HepG2 (cell line): Measurements from ENCODE around the gene OR10R2. TPM values are rescaled to one million over a fixed set of nuclear protein-coding genes. Genes with fewer than 3 reads are reported as not detected.

Experiments
- ATAC-seq: fragments of 200-7000 bp; cut with Tn5 transposase; 3 replicates; pipeline ENCODE4 v1.9.1; 2020; ENCODE audit warnings: mild to moderate bottlenecking, moderate library complexity
- BruUV-seq: library from RNA; stranded (reverse); fragments of 400-500 nt; replicated peaks from 2 replicates; lab custom pipeline; 2021; lab: Mats Ljungman, UMichigan
- CTCF ChIA-PET: fragments of 300-600 bp; formaldehyde crosslinking; extraction: SDS; loops from one replicate; lab custom pipeline; 2021; ENCODE audit warnings: low total read pairs, inconsistent platforms, low intra/inter-chr PET ratio; lab: Yijun Ruan, JAX
- POLR2A ChIA-PET: fragments of 350-600 bp; sonication (Branson Sonifier 250); formaldehyde crosslinking; loops from one replicate; lab custom pipeline; 2020; ENCODE audit warnings: antibody characterized with exemption, inconsistent platforms; lab: Yijun Ruan, JAX
- DNase-seq: peaks from one replicate; pipeline ENCODE4 v3.0.0-alpha.2; 2015; ENCODE audit warnings: low spot score
- FAIRE-seq: peaks from 3 replicates; lab custom pipeline; 2011; peaks lifted over from hg19 to GRCh38; lab: Jason Lieb, UNC
- H2AFZ ChIP-seq: one replicate; pipeline ENCODE4 v1.6.1; 2011; ENCODE audit warnings: low read length, inconsistent platforms
- H3K27ac ChIP-seq: fragments of 300-600 bp; 3 replicates; pipeline ENCODE4 v1.8.0; 2011; ENCODE audit warnings: mixed run types, mild to moderate bottlenecking, mixed read lengths, low read length, inconsistent platforms; ENCODE audit not compliant: insufficient read depth; ENCODE audit errors: extremely low read length
- H3K27me3 ChIP-seq, 2 experiments: fragments of 200-600 bp in 1 of 2; 2 replicates in 1 of 2; 3 replicates in 1 of 2; pipeline versions ENCODE4 v1.6.0 to v1.8.0; 2011; ENCODE audit warnings: low read length in 2 of 2, mild to moderate bottlenecking in 2 of 2, moderate library complexity in 2 of 2, inconsistent platforms in 1 of 2; ENCODE audit not compliant: insufficient read depth in 2 of 2, control insufficient read depth in 1 of 2
- H3K36me3 ChIP-seq, 2 experiments: fragments of 200-600 bp in 1 of 2; replicated peaks in 1 of 2; 2 replicates in 1 of 2; 3 replicates in 1 of 2; pipeline versions ENCODE4 v1.5.1 to v1.8.0; 2011; ENCODE audit warnings: low read length in 2 of 2, inconsistent platforms in 1 of 2; ENCODE audit not compliant: insufficient read depth in 2 of 2, control insufficient read depth in 1 of 2
- H3K4me1 ChIP-seq: 2 replicates; pipeline ENCODE4 v1.5.1; 2012; ENCODE audit warnings: low read length, inconsistent platforms; ENCODE audit not compliant: insufficient read depth
- H3K4me2 ChIP-seq: 2 replicates; pipeline ENCODE4 v1.6.0; 2011; ENCODE audit warnings: low read depth, low read length, inconsistent platforms
- H3K4me3 ChIP-seq, 3 experiments: fragments of 200-600 bp in 1 of 3; sonication (generic), shearing (Covaris generic) in 1 of 3; replicated peaks in 1 of 3; 2 replicates each; pipeline ENCODE4 v1.5.1; 2011 to 2016; ENCODE audit warnings: low read length in 3 of 3, inconsistent platforms in 2 of 3, low read depth in 2 of 3, mild to moderate bottlenecking in 2 of 3, control low read depth in 1 of 3, mixed read lengths in 1 of 3; ENCODE audit not compliant: insufficient read depth in 1 of 3
- H3K79me2 ChIP-seq: one replicate; pipeline ENCODE4 v1.6.1; 2011; ENCODE audit warnings: low read length, inconsistent platforms; ENCODE audit not compliant: insufficient read depth
- H3K9ac ChIP-seq: 2 replicates; pipeline ENCODE4 v1.6.0; 2011; ENCODE audit warnings: mild to moderate bottlenecking, low read depth, low read length, inconsistent platforms; ENCODE audit not compliant: insufficient read depth
- H3K9me3 ChIP-seq: 2 replicates; pipeline ENCODE4 v1.5.1; 2012; ENCODE audit warnings: mild to moderate bottlenecking, low read length
- H4K20me1 ChIP-seq: 2 replicates; pipeline ENCODE4 v1.6.0; 2011; ENCODE audit warnings: inconsistent platforms, mild to moderate bottlenecking, low read length, moderate library complexity; ENCODE audit not compliant: insufficient read depth
- FOXP4 ChIP-seq: sonication (generic); formaldehyde crosslinking; IDR thresholded peaks from 2 replicates; pipeline ENCODE4 v1.4.0; 2020; ENCODE audit warnings: missing genetic modification reagents
- HMG20B ChIP-seq: conservative IDR thresholded peaks from 2 replicates; pipeline ENCODE4 v1.6.1; 2016; ENCODE audit warnings: missing genetic modification reagents, missing compliant biosample characterization
- KLF11 ChIP-seq: IDR thresholded peaks from 2 replicates; pipeline ENCODE4 v1.6.1; 2016; ENCODE audit warnings: missing compliant biosample characterization
- NR2F2 ChIP-seq: IDR thresholded peaks from 2 replicates; pipeline ENCODE4 v1.6.1; 2012; ENCODE audit warnings: low read depth, inconsistent platforms, borderline replicate concordance
- PRDM4 ChIP-seq: sonication (generic); formaldehyde crosslinking; IDR thresholded peaks from 2 replicates; pipeline ENCODE4 v1.9.0; 2021; ENCODE audit warnings: missing genetic modification reagents, borderline replicate concordance
- RNF2 ChIP-seq: fragments of 450-650 bp; conservative IDR thresholded peaks from 2 replicates; pipeline ENCODE4 v1.6.1; 2016; ENCODE audit warnings: low read depth
- SP4 ChIP-seq: sonication (generic); formaldehyde crosslinking; IDR thresholded peaks from 2 replicates; pipeline ENCODE4 v1.8.1; 2023; ENCODE audit warnings: mild to moderate bottlenecking, missing genetic modification reagents
- ZNF407 ChIP-seq: sonication (generic); formaldehyde crosslinking; IDR thresholded peaks from one replicate; pipeline ENCODE4 v1.5.1; 2020; ENCODE audit warnings: mild to moderate bottlenecking, missing genetic modification reagents; ENCODE audit errors: not compliant biosample characterization
- ZNF468 ChIP-seq: sonication (generic); formaldehyde crosslinking; IDR thresholded peaks from 2 replicates; pipeline ENCODE4 v1.8.0; 2022; ENCODE audit warnings: mild to moderate bottlenecking, moderate library complexity, missing genetic modification reagents
- ZNF576 ChIP-seq: sonication (generic); formaldehyde crosslinking; IDR thresholded peaks from 2 replicates; pipeline ENCODE4 v1.4.0; 2020; ENCODE audit warnings: mild to moderate bottlenecking, missing genetic modification reagents
- ZNF678 ChIP-seq: sonication (generic); formaldehyde crosslinking; IDR thresholded peaks from 2 replicates; pipeline ENCODE4 v1.4.0; 2020; ENCODE audit warnings: mild to moderate bottlenecking, missing genetic modification reagents
- WGBS: methylation state at CpG from one replicate; pipeline ENCODE4 v1.1.6; 2017; ENCODE audit warnings: low lambda C conversion rate; 5-methylcytosine and 5-hydroxymethylcytosine counted together
- in situ Hi-C: cut with HindIII; loops from 2 replicates; pipeline ENCODE4 v1.10.0; 2017; ENCODE audit warnings: low pct_unique_long_range_greater_than_20kb; ENCODE audit not compliant: extremely low pct_ligation_motif_present
- intact Hi-C: fragments of 100-400 bp; cut with micrococcal nuclease; formaldehyde crosslinking; loops from one replicate; pipeline ENCODE4 v1.10.0; 2022; ENCODE audit not compliant: unreplicated experiment
- polyA plus RNA-seq, 8 experiments: library from polyadenylated mRNA; depleted of rRNA in 3 of 8; stranded (reverse) in 7 of 8; unstranded in 1 of 8; fragments of >200 nt; fragmentation: Illumina TruSeq in 4 of 8; extraction: Trizol in 4 of 8; gene quantifications; 2 replicates each; pipeline versions ENCODE4 v1.2.1 to v1.2.3, GENCODE V29; 2011 to 2016; ENCODE audit warnings: low read depth in 4 of 8, missing spikeins in 1 of 8, mixed read lengths in 1 of 8; ENCODE audit not compliant: insufficient read depth in 1 of 8
- total RNA-seq, 5 experiments: library from RNA; depleted of rRNA; stranded (reverse); fragments of >200 nt; fragmentation: Illumina TruSeq; extraction: Trizol; gene quantifications; 2 replicates each; pipeline ENCODE4 v1.2.3, GENCODE V29; 2016; ENCODE audit warnings: low read depth in 1 of 5

Gene OR10R2
- total and polyA plus RNA-seq, 2 of the 13 experiments (the other 11 are each of a cell fraction or from before 2014, with no cell fraction given) = not detected

GRCh38 chr1:158520955-158521665 lies 49.1 kb downstream of the OR10R2 start:
- in situ Hi-C loops = no loop called here
- no peak overlapping the region for H3K4me3 ChIP-seq
- WGBS = 0% methylated on average over 2 of the region's 3 CpGs
- H2AFZ ChIP-seq = no peak overlapping the region
- H3K27ac ChIP-seq = no peak overlapping the region
- H3K9ac ChIP-seq = no peak overlapping the region
- BruUV-seq = no TSS peak
- DNase-seq (no peak), ATAC-seq (no peak), FAIRE-seq (no peak)
- H3K9me3 ChIP-seq = 0 out of 2 replicates have a peak, but pooled peaks cover 4% of the 10 kb centered on the region
- no peaks in the 10 kb centered on the region for H3K27me3 ChIP-seq
- H4K20me1 ChIP-seq = no peaks in the 10 kb centered on the region
- CTCF ChIA-PET = no interaction called here
- no peaks in the 10 kb centered on the region for H3K36me3 ChIP-seq
- H3K4me1 ChIP-seq = no peaks in the 10 kb centered on the region
- no peak overlapping the region for H3K4me2 ChIP-seq
- no peaks in the 10 kb centered on the region for H3K79me2 ChIP-seq
- intact Hi-C loops = no loop called here
- POLR2A ChIA-PET = no interaction called here
- no peak for TF ChIP-seq NR2F2
- TF ChIP-seq ZNF678 (CRISPR knock-in tag) = no peak
- TF ChIP-seq RNF2 = no peak
- TF ChIP-seq KLF11 (CRISPR knock-in tag) = no peak
- no peak for TF ChIP-seq SP4 (CRISPR knock-in tag)
- no peak for TF ChIP-seq ZNF407 (CRISPR knock-in tag)
- TF ChIP-seq ZNF576 (CRISPR knock-in tag) = no peak
- no peak for TF ChIP-seq PRDM4 (CRISPR knock-in tag)
- TF ChIP-seq ZNF468 (CRISPR knock-in tag) = no peak
- TF ChIP-seq HMG20B (CRISPR knock-in tag) = no peak
- no peak for TF ChIP-seq FOXP4 (CRISPR knock-in tag)
